AG04449 (cell line): ENCODE measurements around the gene PRKAB2.

Experiments used
- CTCF ChIA-PET: fragments of 350-600 bp; formaldehyde crosslinking; extraction: SDS; loops from one replicate; lab custom pipeline; 2021; ENCODE audit warnings: antibody characterized with exemption; lab: Yijun Ruan, JAX
- POLR2A ChIA-PET: fragments of 400-600, 350-600 bp; formaldehyde crosslinking; extraction: SDS; loops from one replicate; lab custom pipeline; 2020; ENCODE audit warnings: antibody characterized with exemption, inconsistent platforms; lab: Yijun Ruan, JAX
- DNase-seq: peaks from one replicate; pipeline ENCODE4 v3.0.0-alpha.2; 2010; ENCODE audit warnings: low read depth, low spot score
- H3K4me3 ChIP-seq: 2 replicates; pipeline ENCODE4 v1.5.1; 2011; ENCODE audit warnings: low read depth, mild to moderate bottlenecking, control low read depth, low read length
- CTCF ChIP-seq: IDR thresholded peaks from one replicate; pipeline ENCODE4 v1.5.1; 2011; ENCODE audit warnings: mild to moderate bottlenecking, moderate library complexity, low read length, control low read depth, inconsistent platforms; ENCODE audit not compliant: insufficient read depth; ENCODE audit errors: missing control alignments

The PRKAB2 gene

GRCh38 chr1:147209825-147210821 is 37.9 kb upstream of the PRKAB2 start:
- H3K4me3 ChIP-seq = no peak overlapping the region
- CTCF ChIA-PET = interaction anchor here (1.0 kb wide), 1 partner anchor 34 kb away, joined by 4 read pairs; no protein-coding TSS in a partner anchor
- POLR2A ChIA-PET = no interaction called here
- no peak for DNase-seq
- no peak for TF ChIP-seq CTCF

GRCh38 chr1:147208619-147209018 is 36.3 kb upstream of the PRKAB2 start:
- ChIA-PET CTCF (no interaction called here), POLR2A (no interaction called here)
- DNase-seq = no peak
- no peak for TF ChIP-seq CTCF
- H3K4me3 ChIP-seq = no peak overlapping the region

GRCh38 chr1:147207192-147207591 is 34.9 kb upstream of the PRKAB2 start:
- no peak for DNase-seq
- POLR2A ChIA-PET = no interaction called here
- H3K4me3 ChIP-seq = no peak overlapping the region
- TF ChIP-seq CTCF = no peak
- CTCF ChIA-PET = no interaction called here

GRCh38 chr1:147204080-147204479 is 31.8 kb upstream of the PRKAB2 start:
- ChIA-PET CTCF (interaction anchor here (1.4 kb wide), 1 partner anchor 39 kb away, joined by 4 read pairs; the partner anchor contains the start of gene CHD1L), POLR2A (no interaction called here)
- DNase-seq = no peak
- no peak overlapping the region for H3K4me3 ChIP-seq
- TF ChIP-seq CTCF = no peak

- no peak overlapping the region for H3K4me3 ChIP-seq
- ChIA-PET CTCF (no interaction called here), POLR2A (no interaction called here)
- DNase-seq = no peak
- no peak for TF ChIP-seq CTCF
These were observed 30.3 kb upstream of the PRKAB2 start for GRCh38 chr1:147202576-147202975.

GRCh38 chr1:147201786-147202185 is 29.5 kb upstream of the PRKAB2 start:
- ChIA-PET CTCF (no interaction called here), POLR2A (no interaction called here)
- no peak for DNase-seq
- no peak overlapping the region for H3K4me3 ChIP-seq
- TF ChIP-seq CTCF = no peak
